ENCODE measurements around the gene YTHDC1.

YTHDC1 gene

DNA sequence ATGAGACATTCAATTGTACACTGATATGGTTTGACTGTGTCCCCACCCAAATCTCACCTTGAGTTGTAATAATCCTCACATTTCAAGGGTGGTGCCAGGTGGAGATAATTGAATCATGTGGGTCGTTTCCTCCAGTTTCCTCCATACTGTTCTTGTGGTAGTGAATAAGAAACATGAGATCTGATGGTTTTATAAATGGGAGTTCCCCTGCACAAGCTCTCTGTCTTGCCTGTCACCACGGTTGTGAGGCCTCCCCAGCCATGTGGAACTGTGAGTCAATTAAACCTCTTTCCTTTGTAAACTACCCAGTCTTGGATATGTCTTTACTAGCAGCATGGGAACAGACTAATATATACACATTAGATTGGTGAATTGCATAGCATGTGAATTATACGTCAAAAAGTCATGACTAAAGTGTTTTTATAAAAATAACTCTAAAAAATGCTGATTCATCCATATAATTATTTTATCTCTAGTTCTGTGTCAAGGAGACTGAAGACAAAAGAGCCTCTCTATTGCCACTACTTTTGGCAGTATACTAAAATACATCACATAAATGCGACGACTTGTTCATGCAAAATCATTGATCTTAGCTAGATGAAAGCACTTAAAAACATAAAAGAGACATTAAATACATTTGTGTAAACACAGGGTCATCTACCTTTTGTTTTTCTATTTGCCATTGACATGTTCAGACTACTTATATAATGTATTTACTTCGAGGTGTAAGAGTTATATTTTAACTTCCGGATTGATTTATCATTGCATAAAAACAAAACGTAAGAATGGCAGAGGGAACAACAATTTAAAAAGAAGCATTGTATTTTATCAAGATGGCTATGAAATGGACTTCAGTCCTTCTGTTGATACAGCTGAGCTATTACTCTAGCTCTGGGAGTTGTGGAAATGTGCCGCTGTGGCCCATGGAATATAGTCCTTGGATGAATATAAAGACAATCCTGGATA, 50.1 kb downstream of the YTHDC1 start:
- H3K14ac ChIP-seq (ENCODE audit: low read length), result no peak overlapping the region
- H3K4me3 ChIP-seq (ENCODE audit: low read length in 2 of 2), result no peak overlapping the region
- H3K36me3 ChIP-seq (replicated peaks in 1 of 2; ENCODE audit: control insufficient read depth in 2 of 2, insufficient read depth in 2 of 2, low read length in 2 of 2), result no peaks in the 10 kb centered on the region
- H3K27ac ChIP-seq (replicated peaks; ENCODE audit: low read length), result no peak overlapping the region
- no peak overlapping the region for H2AFZ ChIP-seq (ENCODE audit: low read length)
- no peak for DNase-seq (ENCODE audit: low spot score)
- no peak overlapping the region for H3K4me2 ChIP-seq (ENCODE audit: insufficient read depth, low read length, poor library complexity, severe bottlenecking)
- no peak overlapping the region for H4K8ac ChIP-seq (ENCODE audit: low read depth, low read length)
- H2BK120ac ChIP-seq (ENCODE audit: low read depth, low read length), result no peak overlapping the region
- H3K9ac ChIP-seq (ENCODE audit: low read depth, low read length, poor library complexity), result no peak overlapping the region
- WGBS, 2 donors (ENCODE audit: extremely low coverage in 2 of 2, insufficient read length in 2 of 2, insufficient replicate concordance in 1 of 2), result no CpG with 5 or more reads among the region's 9 CpGs
- H3K9me3 ChIP-seq (replicated peaks in 1 of 2; ENCODE audit: control insufficient read depth in 2 of 2, insufficient read depth in 1 of 2, low read depth in 1 of 2, low read length in 2 of 2), result no peaks in the 10 kb centered on the region
- no peak overlapping the region for H2BK15ac ChIP-seq (ENCODE audit: low read length)
- H3K4me1 ChIP-seq (ENCODE audit: control insufficient read depth in 2 of 2, insufficient read depth in 1 of 2, low read depth in 1 of 2, low read length in 2 of 2), result no peaks in the 10 kb centered on the region
- no peak overlapping the region for H2BK5ac ChIP-seq (ENCODE audit: low read length)
- H3K79me1 ChIP-seq (ENCODE audit: low read depth, low read length), result no peaks in the 10 kb centered on the region
- H3K27me3 ChIP-seq (ENCODE audit: control insufficient read depth in 3 of 3, insufficient read depth in 3 of 3, low read depth in 1 of 3, low read length in 3 of 3), result no peaks in the 10 kb centered on the region
- no peak overlapping the region for H2AK5ac ChIP-seq (ENCODE audit: low read depth, low read length)
- no peak overlapping the region for H3K18ac ChIP-seq (ENCODE audit: low read length)
- H2BK12ac ChIP-seq (ENCODE audit: low read length), result no peak overlapping the region
- H3K4ac ChIP-seq (ENCODE audit: low read length), result no peak overlapping the region
- H3K23ac ChIP-seq (ENCODE audit: low read depth, low read length, poor library complexity), result no peak overlapping the region
- H4K91ac ChIP-seq (ENCODE audit: low read depth, low read length, poor library complexity), result no peak overlapping the region

- Histone ChIP-seq H3K36me3 (replicated peaks in 1 of 2; ENCODE audit: control insufficient read depth in 2 of 2, insufficient read depth in 2 of 2, low read length in 2 of 2) (no peaks in the 10 kb centered on the region), H3K14ac (ENCODE audit: low read length) (no peak overlapping the region), H4K8ac (ENCODE audit: low read depth, low read length) (no peak overlapping the region), H3K4me3 (ENCODE audit: low read length in 2 of 2) (no peak overlapping the region), H3K4ac (ENCODE audit: low read length) (no peak overlapping the region), H2AFZ (ENCODE audit: low read length) (no peak overlapping the region), H3K23ac (ENCODE audit: low read depth, low read length, poor library complexity) (no peak overlapping the region), H3K4me2 (ENCODE audit: insufficient read depth, low read length, poor library complexity, severe bottlenecking) (no peak overlapping the region), H3K18ac (ENCODE audit: low read length) (no peak overlapping the region), H2BK120ac (ENCODE audit: low read depth, low read length) (no peak overlapping the region), H3K9me3 (replicated peaks in 1 of 2; ENCODE audit: control insufficient read depth in 2 of 2, insufficient read depth in 1 of 2, low read depth in 1 of 2, low read length in 2 of 2) (no peaks in the 10 kb centered on the region), H3K27me3 (ENCODE audit: control insufficient read depth in 3 of 3, insufficient read depth in 3 of 3, low read depth in 1 of 3, low read length in 3 of 3) (no peaks in the 10 kb centered on the region), H4K91ac (ENCODE audit: low read depth, low read length, poor library complexity) (no peak overlapping the region), H2BK5ac (ENCODE audit: low read length) (no peak overlapping the region), H2BK12ac (ENCODE audit: low read length) (no peak overlapping the region), H3K4me1 (ENCODE audit: control insufficient read depth in 2 of 2, insufficient read depth in 1 of 2, low read depth in 1 of 2, low read length in 2 of 2) (no peaks in the 10 kb centered on the region), H3K79me1 (ENCODE audit: low read depth, low read length) (no peaks in the 10 kb centered on the region), H2BK15ac (ENCODE audit: low read length) (no peak overlapping the region), H3K9ac (ENCODE audit: low read depth, low read length, poor library complexity) (no peak overlapping the region), H3K27ac (replicated peaks; ENCODE audit: low read length) (no peak overlapping the region), H2AK5ac (ENCODE audit: low read depth, low read length) (no peak overlapping the region)
- no CpG with 5 or more reads among the region's 4 CpGs for WGBS, 2 donors (ENCODE audit: extremely low coverage in 2 of 2, insufficient read length in 2 of 2, insufficient replicate concordance in 1 of 2)
- DNase-seq (ENCODE audit: low spot score), result no peak
These were observed 52.8 kb downstream of the YTHDC1 start for GRCh38 chr4:68297137-68297536.

- no peaks in the 10 kb centered on the region for H3K79me1 ChIP-seq (ENCODE audit: low read depth, low read length)
- no peak overlapping the region for H2BK120ac ChIP-seq (ENCODE audit: low read depth, low read length)
- no peak overlapping the region for H4K91ac ChIP-seq (ENCODE audit: low read depth, low read length, poor library complexity)
- H2BK15ac ChIP-seq (ENCODE audit: low read length), result no peak overlapping the region
- no peak overlapping the region for H3K4me3 ChIP-seq (ENCODE audit: low read length in 2 of 2)
- H2AK5ac ChIP-seq (ENCODE audit: low read depth, low read length), result no peak overlapping the region
- no peak overlapping the region for H3K4ac ChIP-seq (ENCODE audit: low read length)
- no peak overlapping the region for H4K8ac ChIP-seq (ENCODE audit: low read depth, low read length)
- peaks cover 0 to 3% of the 10 kb centered on the region in 2 donors for H3K4me1 ChIP-seq (ENCODE audit: control insufficient read depth in 2 of 2, insufficient read depth in 1 of 2, low read depth in 1 of 2, low read length in 2 of 2)
- no peak overlapping the region for H2BK12ac ChIP-seq (ENCODE audit: low read length)
- no peak overlapping the region for H3K14ac ChIP-seq (ENCODE audit: low read length)
- no peak overlapping the region for H3K4me2 ChIP-seq (ENCODE audit: insufficient read depth, low read length, poor library complexity, severe bottlenecking)
- no CpG with 5 or more reads among the region's 1 CpG for WGBS, 2 donors (ENCODE audit: extremely low coverage in 2 of 2, insufficient read length in 2 of 2, insufficient replicate concordance in 1 of 2)
- H3K18ac ChIP-seq (ENCODE audit: low read length), result no peak overlapping the region
- H3K9me3 ChIP-seq (replicated peaks in 1 of 2; ENCODE audit: control insufficient read depth in 2 of 2, insufficient read depth in 1 of 2, low read depth in 1 of 2, low read length in 2 of 2), result no peaks in the 10 kb centered on the region
- H2BK5ac ChIP-seq (ENCODE audit: low read length), result no peak overlapping the region
- H3K9ac ChIP-seq (ENCODE audit: low read depth, low read length, poor library complexity), result no peak overlapping the region
- no peak for DNase-seq (ENCODE audit: low spot score)
- no peak overlapping the region for H2AFZ ChIP-seq (ENCODE audit: low read length)
- no peak overlapping the region for H3K23ac ChIP-seq (ENCODE audit: low read depth, low read length, poor library complexity)
- no peaks in the 10 kb centered on the region for H3K27me3 ChIP-seq (ENCODE audit: control insufficient read depth in 3 of 3, insufficient read depth in 3 of 3, low read depth in 1 of 3, low read length in 3 of 3)
- H3K27ac ChIP-seq (replicated peaks; ENCODE audit: low read length), result no peak overlapping the region
- H3K36me3 ChIP-seq (replicated peaks in 1 of 2; ENCODE audit: control insufficient read depth in 2 of 2, insufficient read depth in 2 of 2, low read length in 2 of 2), result no peaks in the 10 kb centered on the region
These were observed 58.6 kb downstream of the YTHDC1 start for GRCh38 chr4:68291256-68291655.

DNA sequence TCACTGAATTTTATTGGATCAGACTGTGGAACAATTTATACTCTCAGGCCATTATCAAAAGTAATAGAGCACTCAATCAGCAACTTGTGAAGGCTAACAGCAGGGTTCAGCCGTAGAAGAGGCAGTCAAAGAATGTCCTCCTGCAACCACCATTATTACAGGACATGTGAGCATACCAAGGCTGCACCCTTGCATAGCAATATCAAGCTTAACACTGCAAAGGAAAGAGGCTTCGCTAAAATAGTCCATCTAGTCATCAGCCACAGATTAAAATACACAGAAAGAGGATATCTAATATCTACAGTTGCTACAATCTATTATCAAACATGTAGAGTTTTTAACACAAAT, 61.5 kb downstream of the YTHDC1 start:
- no CpG with 5 or more reads among the region's 2 CpGs for WGBS, 2 donors (ENCODE audit: extremely low coverage in 2 of 2, insufficient read length in 2 of 2, insufficient replicate concordance in 1 of 2)
- Histone ChIP-seq H3K4me2 (ENCODE audit: insufficient read depth, low read length, poor library complexity, severe bottlenecking) (no peak overlapping the region), H3K23ac (ENCODE audit: low read depth, low read length, poor library complexity) (no peak overlapping the region)

More for the DNA sequence above, 61.5 kb downstream of the YTHDC1 start:
- Histone ChIP-seq H3K4me1 (ENCODE audit: control insufficient read depth in 2 of 2, insufficient read depth in 1 of 2, low read depth in 1 of 2, low read length in 2 of 2) (peaks cover 0 to 3% of the 10 kb centered on the region in 2 donors), H3K27ac (replicated peaks; ENCODE audit: low read length) (no peak overlapping the region), H2AK5ac (ENCODE audit: low read depth, low read length) (no peak overlapping the region), H3K14ac (ENCODE audit: low read length) (no peak overlapping the region), H3K4ac (ENCODE audit: low read length) (no peak overlapping the region), H2BK120ac (ENCODE audit: low read depth, low read length) (no peak overlapping the region), H2BK12ac (ENCODE audit: low read length) (no peak overlapping the region), H3K4me3 (ENCODE audit: low read length in 2 of 2) (no peak overlapping the region), H2AFZ (ENCODE audit: low read length) (no peak overlapping the region), H3K9me3 (replicated peaks in 1 of 2; ENCODE audit: control insufficient read depth in 2 of 2, insufficient read depth in 1 of 2, low read depth in 1 of 2, low read length in 2 of 2) (no peaks in the 10 kb centered on the region), H2BK15ac (ENCODE audit: low read length) (no peak overlapping the region), H4K8ac (ENCODE audit: low read depth, low read length) (no peak overlapping the region), H4K91ac (ENCODE audit: low read depth, low read length, poor library complexity) (no peak overlapping the region), H3K18ac (ENCODE audit: low read length) (no peak overlapping the region), H3K36me3 (replicated peaks in 1 of 2; ENCODE audit: control insufficient read depth in 2 of 2, insufficient read depth in 2 of 2, low read length in 2 of 2) (no peaks in the 10 kb centered on the region), H3K27me3 (ENCODE audit: control insufficient read depth in 3 of 3, insufficient read depth in 3 of 3, low read depth in 1 of 3, low read length in 3 of 3) (no peaks in the 10 kb centered on the region), H3K79me1 (ENCODE audit: low read depth, low read length) (no peaks in the 10 kb centered on the region), H3K9ac (ENCODE audit: low read depth, low read length, poor library complexity) (no peak overlapping the region), H2BK5ac (ENCODE audit: low read length) (no peak overlapping the region)
- no peak for DNase-seq (ENCODE audit: low spot score)
